Measurements from ENCODE around the gene ASCL3.
A peak's percentile ranks its signal among the peaks of the same experiment; 100 is the strongest.
"Not testable (repeated sequence)": the region's sequence is repeated elsewhere in the genome, so short reads cannot be mapped to it uniquely, and the experiment has no call there.

Gene ASCL3

GRCh38 chr11:8947230-8947943 is 4.6 kb upstream of the ASCL3 start:
- no peak for DNase-seq (ENCODE audit: low read depth)

GRCh38 chr11:8941341-8942103 is 1.3 kb downstream of the ASCL3 start:
- DNase-seq (ENCODE audit: low read depth), result no peak

GRCh38 chr11:8937659-8938058 is 5.2 kb downstream of the ASCL3 start:
- no peak for DNase-seq (ENCODE audit: low read depth)

DNA sequence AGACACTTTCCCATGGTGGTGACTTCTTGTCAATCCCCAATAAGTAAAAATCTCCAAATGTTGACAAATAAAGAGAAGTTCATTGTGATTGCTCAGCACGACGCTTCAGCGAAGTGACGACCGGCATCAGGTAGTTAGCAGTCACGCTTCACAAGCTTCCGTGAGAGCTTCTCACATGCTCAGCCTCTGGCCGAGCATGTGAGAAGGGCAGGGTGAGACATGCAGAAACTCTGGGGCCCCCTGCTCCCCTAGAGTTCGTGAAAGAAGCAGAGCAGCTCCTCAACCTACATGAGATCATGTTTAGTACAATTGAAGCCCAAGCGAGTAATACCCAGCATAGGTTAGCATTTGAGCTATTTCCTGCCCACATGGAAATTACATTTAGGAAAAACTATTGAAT is 5.7 kb downstream of the ASCL3 start:
- DNase-seq (ENCODE audit: low read depth), result no peak

GRCh38 chr11:8935789-8936188 is 7.0 kb downstream of the ASCL3 start:
- DNase-seq (ENCODE audit: low read depth), result not testable (repeated sequence)

- no peak for DNase-seq (ENCODE audit: low read depth)
Observed at GRCh38 chr11:8934742-8935488, 7.9 kb downstream of the ASCL3 start.

- no peak for DNase-seq (ENCODE audit: low read depth)
Observed at GRCh38 chr11:8933931-8934330, 8.9 kb downstream of the ASCL3 start.

DNA sequence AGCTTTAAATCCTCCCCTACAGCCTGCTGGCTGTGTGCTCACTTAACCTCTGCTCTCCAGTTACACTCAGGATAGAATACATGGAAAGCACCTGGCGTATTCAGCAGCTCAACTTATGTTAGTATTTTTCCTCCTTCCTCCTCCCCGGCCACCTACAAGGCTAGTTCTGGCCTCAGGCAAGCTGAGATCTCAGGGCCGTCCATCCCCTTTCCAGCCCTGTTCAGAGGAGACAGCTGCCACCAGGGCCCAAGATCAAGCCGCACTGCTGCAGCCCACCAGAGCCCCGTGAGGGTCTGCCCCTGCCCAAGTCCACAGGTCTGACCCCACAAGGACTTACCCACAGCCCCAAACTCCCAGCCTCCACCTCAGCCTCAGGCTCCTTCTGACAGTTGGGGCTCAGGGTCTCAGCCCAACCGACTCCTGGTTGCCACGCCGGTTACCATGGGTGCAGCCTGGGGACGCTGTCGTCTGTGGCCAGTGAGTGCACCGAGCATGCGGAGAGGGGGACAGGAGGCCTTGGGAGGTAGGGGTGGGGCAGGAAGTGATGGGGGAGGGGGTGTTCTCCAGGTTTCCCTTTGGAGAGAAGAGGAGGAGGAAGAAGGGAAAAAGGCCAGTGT is 10.1 kb downstream of the ASCL3 start, which contains the start of gene C11orf16:
C11orf16 (minus strand) TSS at position 384 of the 617 bp plus-strand sequence. CDS start 639 bp downstream, outside the sequence.
- DNase-seq (ENCODE audit: low read depth), result no peak

DNA sequence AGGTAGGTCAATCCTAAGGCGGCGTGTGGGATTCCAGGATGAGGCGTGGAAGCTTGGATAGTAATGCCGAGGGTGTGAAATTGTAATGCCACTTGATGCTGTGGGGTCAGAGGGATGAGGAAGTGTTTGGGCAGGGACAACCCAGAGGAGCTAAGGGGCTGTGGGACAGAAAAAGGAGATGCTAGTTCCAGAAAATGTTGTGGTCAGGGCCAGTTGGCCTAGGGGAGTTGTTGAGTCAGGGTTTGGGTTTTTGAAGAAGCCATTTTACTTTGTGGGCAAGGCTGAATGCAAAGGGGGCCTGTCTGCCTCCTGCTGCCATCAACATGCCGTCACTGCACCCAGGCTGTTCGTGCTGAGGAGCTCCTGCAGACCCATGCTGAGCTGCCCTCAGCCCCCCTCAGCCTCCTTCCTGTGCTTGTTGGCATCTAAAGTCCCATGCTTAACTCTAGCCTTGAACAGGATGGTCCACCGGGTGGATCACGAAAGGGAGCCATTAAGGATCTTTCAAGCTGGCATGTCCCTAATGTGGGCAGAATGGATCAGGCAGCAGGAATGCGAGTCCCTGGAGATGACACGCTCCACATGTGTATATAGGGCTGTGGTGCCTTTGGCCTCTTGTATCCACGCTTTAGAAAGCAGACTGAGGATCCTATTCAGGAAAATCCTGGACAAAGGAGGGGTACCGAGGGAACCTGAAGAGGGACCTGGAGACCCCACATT is 12.2 kb downstream of the ASCL3 start:
- no peak for DNase-seq (ENCODE audit: low read depth)

DNA sequence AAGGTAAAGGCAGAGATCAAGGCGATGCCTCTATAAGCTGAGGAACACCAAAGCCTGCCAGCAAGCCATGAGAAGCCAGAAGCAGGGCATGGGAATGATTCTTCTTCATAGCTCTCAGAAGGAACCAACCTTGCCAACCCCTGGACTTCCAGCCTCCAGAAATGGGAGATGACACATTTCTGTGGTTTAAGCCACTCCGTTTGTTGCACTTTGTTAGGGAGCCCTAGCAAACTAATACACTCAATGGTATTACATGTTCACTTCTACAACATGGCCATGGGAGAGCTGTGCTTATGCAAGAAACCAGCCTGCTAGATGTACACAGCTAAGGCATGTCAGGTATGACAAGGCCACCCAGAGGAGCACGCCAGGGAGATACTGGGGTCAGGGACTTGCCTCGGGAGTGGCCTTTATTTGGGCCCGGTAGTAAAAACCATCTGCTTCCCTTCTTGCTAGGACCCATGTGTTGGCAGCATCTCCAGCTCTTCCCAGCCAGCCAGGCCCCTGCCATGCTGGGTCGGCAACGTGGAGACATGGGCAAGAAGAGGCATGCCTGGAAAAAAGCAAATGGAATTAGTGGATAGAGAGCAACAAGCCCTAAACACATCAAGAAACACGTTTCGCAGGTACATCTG is 13.7 kb downstream of the ASCL3 start:
- no peak for DNase-seq (ENCODE audit: low read depth)

- DNase-seq (ENCODE audit: low read depth), result no peak
Observed at GRCh38 chr11:8928205-8928604, 14.6 kb downstream of the ASCL3 start.

- DNase-seq (ENCODE audit: low read depth), result no peak
Observed at GRCh38 chr11:8927233-8927632, 15.6 kb downstream of the ASCL3 start.

DNA sequence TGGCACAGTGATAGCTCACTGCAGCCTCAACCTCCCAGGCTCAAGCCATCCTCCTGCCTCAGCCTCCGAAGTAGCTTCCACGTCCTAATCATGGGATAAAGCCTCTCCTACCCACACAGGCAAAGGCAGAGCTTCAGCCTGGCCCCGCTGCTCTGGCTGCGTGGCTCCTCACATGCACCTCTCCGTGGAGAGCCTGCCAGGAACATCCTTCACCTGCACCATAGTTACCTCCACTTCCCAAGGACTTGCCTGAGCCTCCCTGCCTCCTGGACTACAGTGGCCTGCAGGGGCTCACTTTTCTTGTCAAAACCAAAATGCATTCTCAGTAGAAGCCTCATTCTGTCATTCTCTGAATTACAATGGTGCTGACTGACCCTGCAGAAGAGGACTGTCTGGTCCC is 16.6 kb downstream of the ASCL3 start:
- no peak for DNase-seq (ENCODE audit: low read depth)

GRCh38 chr11:8925711-8926110 is 17.1 kb downstream of the ASCL3 start:
- DNase-seq (ENCODE audit: low read depth), result no peak

- DNase-seq (ENCODE audit: low read depth), result no peak
Observed at GRCh38 chr11:8922691-8923090, 20.1 kb downstream of the ASCL3 start.

GRCh38 chr11:8917157-8917825 is 25.5 kb downstream of the ASCL3 start:
- no peak for DNase-seq (ENCODE audit: low read depth)

GRCh38 chr11:8914661-8915018 is 28.2 kb downstream of the ASCL3 start:
- DNase-seq (ENCODE audit: low read depth), result no peak

- DNase-seq (ENCODE audit: low read depth), result peak; percentile 28
Observed at GRCh38 chr11:8913961-8914660, 28.7 kb downstream of the ASCL3 start.

- peak; percentile 83 for DNase-seq (ENCODE audit: low read depth)
Observed at GRCh38 chr11:8911029-8911823, 31.6 kb downstream of the ASCL3 start, which contains the start of gene AKIP1. Gene AKIP1 (plus strand): TSS chr11:8911189. CDS start chr11:8911450, 261 bp downstream.
